ENCODE measurements around the gene BAZ2A. TPM values are rescaled to one million over a fixed set of nuclear protein-coding genes. Genes with fewer than 3 reads are reported as not detected.
"Not testable (repeated sequence)": the region's sequence is repeated elsewhere in the genome, so short reads cannot be mapped to it uniquely, and the experiment has no call there.

The BAZ2A gene
- total RNA-seq, 5 donors from 2014 or later (not counting 1 experiment from before 2014, with no cell fraction given) = 149 to 257 (median 172) TPM

DNA sequence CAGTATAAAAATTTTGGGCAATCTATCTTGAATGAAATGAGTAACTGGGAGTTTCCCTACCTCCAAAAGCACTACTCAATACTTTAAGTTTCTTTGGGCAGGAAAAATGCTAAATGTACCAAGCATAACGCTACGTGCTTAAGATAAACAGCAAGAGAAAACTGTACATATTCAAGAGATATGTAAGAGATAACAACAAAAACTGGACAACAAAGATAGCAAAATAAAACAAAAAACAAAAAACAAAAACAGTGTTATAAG lies 38.0 kb upstream of the BAZ2A start:
- Mint-ChIP-seq H3K4me3 (no peak overlapping the region), H3K9me3 (no peaks in the 10 kb centered on the region), H3K4me1 (peaks cover 23 to 26% (median 24%) of the 10 kb centered on the region in 3 donors), H3K27me3 (no peaks in the 10 kb centered on the region), H3K36me3 (peaks cover 60% of the 10 kb centered on the region), H3K27ac (peak overlapping the region in 1 of 2 donors; percentile 47)
- no peaks in the 10 kb centered on the region for H3K27me3 ChIP-seq (replicated peaks in 1 of 2; ENCODE audit: control insufficient read depth in 2 of 2, extremely low read depth in 1 of 2, insufficient read depth in 2 of 2, low read length in 1 of 2)
- ChIA-PET CTCF (interaction anchor here in 1 of 2 donors (1.2 kb wide), 1 partner anchor 31 kb away, joined by 4 read pairs; no protein-coding TSS in a partner anchor), POLR2A (no interaction called here)
- peaks cover 4% of the 10 kb centered on the region in 2 experiments for H3K4me1 ChIP-seq (ENCODE audit: control insufficient read depth in 1 of 2, extremely low read depth in 1 of 2, insufficient read depth in 2 of 2, low read length in 2 of 2)
- no peaks in the 10 kb centered on the region for H3K9me3 ChIP-seq
- peaks cover 14 to 81% of the 10 kb centered on the region in 2 donors for H3K36me3 ChIP-seq (ENCODE audit: control insufficient read depth in 2 of 2, extremely low read depth in 1 of 2, insufficient read depth in 1 of 2, low read length in 1 of 2)
- WGBS (ENCODE audit: insufficient coverage) = no CpG with 5 or more reads among the region's 2 CpGs
- no peak for DNase-seq
- H3K27ac ChIP-seq (ENCODE audit: low read length) = no peak overlapping the region
- ATAC-seq (replicated peaks in 1 of 4) = no peak
- H3K4me3 ChIP-seq (ENCODE audit: control insufficient read depth in 1 of 2, extremely low read depth in 1 of 2, low read length in 1 of 2) = no peak overlapping the region

DNA sequence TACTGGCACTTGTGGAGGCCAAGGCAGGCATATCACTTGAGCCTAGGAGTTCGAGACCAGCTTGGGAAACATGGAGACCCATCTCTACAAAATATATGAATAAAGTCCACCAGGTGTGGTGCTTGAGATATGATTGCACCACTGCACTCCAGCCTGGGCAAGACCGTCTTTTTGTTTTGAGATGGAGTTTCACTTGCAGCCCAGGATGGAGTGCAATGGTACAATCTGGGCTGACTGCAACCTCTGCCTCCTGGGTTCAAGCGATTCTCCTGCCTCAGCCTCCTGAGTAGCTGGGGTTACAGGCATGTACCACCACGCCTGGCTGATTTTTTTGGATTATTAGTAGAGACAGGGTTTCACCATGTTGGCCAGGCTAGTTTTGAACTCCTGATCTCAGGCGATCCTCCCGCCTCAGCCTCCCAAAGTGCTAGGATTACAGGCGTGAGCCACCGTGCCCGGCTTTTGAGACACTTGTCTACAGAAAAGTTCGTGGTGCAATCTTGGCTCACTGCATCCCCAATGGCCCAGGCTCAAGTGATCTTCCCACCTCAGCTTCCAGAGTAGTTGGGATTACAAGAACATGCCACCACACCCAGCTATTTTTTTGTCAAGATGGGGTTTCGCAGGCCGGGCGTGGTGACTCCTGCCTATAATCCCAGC lies 32.0 kb upstream of the BAZ2A start:
- WGBS (ENCODE audit: insufficient coverage) = 95% methylated on average over 8 of the region's 13 CpGs
- DNase-seq = no peak
- Mint-ChIP-seq H3K27ac (no peak overlapping the region), H3K4me3 (no peak overlapping the region), H3K4me1 (no peaks in the 10 kb centered on the region), H3K36me3 (peaks cover 26% of the 10 kb centered on the region), H3K9me3 (no peaks in the 10 kb centered on the region), H3K27me3 (no peaks in the 10 kb centered on the region)
- no peak overlapping the region for H3K27ac ChIP-seq (ENCODE audit: low read length)
- peaks cover 9 to 45% of the 10 kb centered on the region in 2 donors for H3K36me3 ChIP-seq (ENCODE audit: control insufficient read depth in 2 of 2, extremely low read depth in 1 of 2, insufficient read depth in 1 of 2, low read length in 1 of 2)
- no peaks in the 10 kb centered on the region for H3K4me1 ChIP-seq (ENCODE audit: control insufficient read depth in 1 of 2, extremely low read depth in 1 of 2, insufficient read depth in 2 of 2, low read length in 2 of 2)
- peak in 3 of 4 experiments; percentile 16 to 18 (median 17) for ATAC-seq (replicated peaks in 1 of 4)
- POLR2A ChIA-PET = interaction anchor here (0.7 to 1.0 kb wide), 3 partner anchors 11 to 22 kb away, joined by 3 to 7 read pairs (median 4); no protein-coding TSS in a partner anchor
- CTCF ChIA-PET = interaction anchor here in 1 of 2 donors (0.5 to 0.7 kb wide), 3 partner anchors 86 to 797 kb away, joined by 4 to 5 read pairs (median 4); no protein-coding TSS in a partner anchor
- no peaks in the 10 kb centered on the region for H3K9me3 ChIP-seq
- no peak overlapping the region for H3K4me3 ChIP-seq (ENCODE audit: control insufficient read depth in 1 of 2, extremely low read depth in 1 of 2, low read length in 1 of 2)
- H3K27me3 ChIP-seq (replicated peaks in 1 of 2; ENCODE audit: control insufficient read depth in 2 of 2, extremely low read depth in 1 of 2, insufficient read depth in 2 of 2, low read length in 1 of 2) = no peaks in the 10 kb centered on the region

DNA sequence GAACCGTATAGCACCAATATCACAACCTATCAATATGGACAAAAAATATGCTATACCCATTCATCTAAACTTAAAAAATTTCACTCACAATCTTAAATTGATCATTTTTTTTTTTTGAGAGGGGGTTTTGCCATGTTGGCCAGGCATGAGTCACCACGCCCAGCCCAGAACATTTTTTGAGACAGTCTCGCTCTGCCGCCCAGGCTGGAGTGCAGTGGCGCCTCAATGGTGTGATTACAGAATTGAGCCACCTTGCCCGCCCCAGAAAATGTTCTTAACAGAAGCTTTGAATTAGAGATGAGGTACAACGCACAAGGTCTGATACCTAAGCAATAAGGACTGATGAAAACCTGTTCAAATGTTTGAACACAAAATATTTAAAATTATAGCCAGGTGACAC lies 31.4 kb upstream of the BAZ2A start:
- CTCF ChIA-PET = interaction anchor here in 1 of 2 donors (0.5 kb wide), 1 partner anchor 398 kb away, joined by 4 read pairs; no protein-coding TSS in a partner anchor
- POLR2A ChIA-PET = interaction anchor here (0.6 to 1.0 kb wide), 3 partner anchors 8 to 23 kb away, joined by 3 to 7 read pairs (median 4); no protein-coding TSS in a partner anchor
- peak in 2 of 4 experiments; percentile 16 to 21 for ATAC-seq (replicated peaks in 1 of 4)

DNA sequence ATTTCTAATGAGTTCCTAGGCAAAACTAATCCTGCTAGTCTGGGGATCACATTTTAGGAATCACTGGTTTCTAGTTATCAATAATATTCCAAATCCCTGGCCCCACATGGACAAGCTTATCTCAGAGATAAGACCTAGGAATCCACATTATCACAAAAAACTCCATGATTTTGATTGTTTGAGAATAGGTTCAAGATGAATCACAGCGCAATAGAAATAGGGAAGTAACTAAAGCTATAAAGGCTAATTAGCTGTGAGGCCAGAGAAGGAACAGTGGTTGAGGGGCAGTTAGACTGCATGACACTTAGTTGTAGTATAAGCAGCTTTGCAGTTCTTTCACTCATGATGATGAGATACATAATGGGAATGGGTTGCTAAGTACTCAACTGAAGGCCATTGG lies 28.8 kb upstream of the BAZ2A start:
- WGBS (ENCODE audit: insufficient coverage) = 80% methylated on average over 1 of the region's 1 CpG
- CTCF ChIA-PET = interaction anchor here in 1 of 2 donors (0.6 kb wide), 1 partner anchor 16 kb away, joined by 4 read pairs; no protein-coding TSS in a partner anchor

More for the DNA sequence above, 31.4 kb upstream of the BAZ2A start:
- no peak overlapping the region for H3K27ac ChIP-seq (ENCODE audit: low read length)
- no peak overlapping the region for H3K4me3 ChIP-seq (ENCODE audit: control insufficient read depth in 1 of 2, extremely low read depth in 1 of 2, low read length in 1 of 2)
- 84% methylated on average over 4 of the region's 7 CpGs for WGBS (ENCODE audit: insufficient coverage)
- H3K27ac Mint-ChIP-seq = no peak overlapping the region
- no peaks in the 10 kb centered on the region for H3K9me3 Mint-ChIP-seq
- H3K4me1 ChIP-seq (ENCODE audit: control insufficient read depth in 1 of 2, extremely low read depth in 1 of 2, insufficient read depth in 2 of 2, low read length in 2 of 2) = no peaks in the 10 kb centered on the region
- no peaks in the 10 kb centered on the region for H3K4me1 Mint-ChIP-seq
- no peak for DNase-seq
- H3K4me3 Mint-ChIP-seq = no peak overlapping the region
- H3K36me3 Mint-ChIP-seq = peaks cover 26% of the 10 kb centered on the region
- H3K27me3 ChIP-seq (replicated peaks in 1 of 2; ENCODE audit: control insufficient read depth in 2 of 2, extremely low read depth in 1 of 2, insufficient read depth in 2 of 2, low read length in 1 of 2) = no peaks in the 10 kb centered on the region
- H3K36me3 ChIP-seq (ENCODE audit: control insufficient read depth in 2 of 2, extremely low read depth in 1 of 2, insufficient read depth in 1 of 2, low read length in 1 of 2) = peaks cover 4 to 40% of the 10 kb centered on the region in 2 donors
- no peaks in the 10 kb centered on the region for H3K27me3 Mint-ChIP-seq
- H3K9me3 ChIP-seq = no peaks in the 10 kb centered on the region

DNA sequence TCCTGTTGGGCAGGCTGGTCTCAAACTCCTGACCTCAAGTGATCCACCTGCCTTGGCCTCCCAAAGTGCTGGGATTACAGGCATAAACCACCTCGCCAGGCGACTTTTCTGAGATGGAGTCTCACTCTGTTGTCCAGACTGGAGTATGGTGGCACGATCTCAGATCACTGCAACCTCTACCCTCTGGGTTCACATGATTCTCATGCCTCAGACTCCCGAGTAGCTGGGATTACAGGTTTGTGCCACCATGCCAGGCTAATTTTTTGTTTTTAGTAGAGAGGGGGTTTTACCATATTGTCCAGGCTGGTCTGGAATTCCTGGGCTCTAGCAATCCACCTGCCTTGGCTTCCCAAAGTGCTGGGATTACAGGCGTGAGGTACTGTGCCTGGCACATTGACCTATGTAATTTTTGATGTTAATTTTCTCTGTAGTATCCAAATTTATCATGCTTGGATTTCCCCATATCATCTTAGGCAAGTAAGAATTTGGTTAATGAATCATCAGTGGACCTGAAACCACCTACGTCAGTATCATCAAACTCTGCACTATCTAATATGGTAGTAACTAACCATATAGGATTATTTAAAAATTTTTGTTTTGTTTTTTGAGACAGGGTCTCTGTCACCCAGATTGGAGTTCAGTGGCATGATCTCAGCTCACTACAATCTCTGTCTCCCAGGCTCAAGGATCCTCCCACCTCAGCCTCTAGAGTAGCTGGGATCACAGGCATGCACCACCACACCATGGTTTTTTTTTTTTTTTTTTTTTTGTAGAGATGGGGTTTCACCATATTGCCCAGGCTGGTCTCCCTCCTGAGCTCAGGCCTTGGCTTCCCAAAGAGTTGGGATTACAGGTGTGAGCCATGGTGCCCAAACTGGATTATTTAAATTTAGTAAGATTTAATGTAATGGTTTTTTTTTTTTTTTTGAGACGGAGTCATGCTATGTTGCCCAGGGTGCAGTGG lies 27.6 kb upstream of the BAZ2A start:
- Histone ChIP-seq H3K9me3 (no peaks in the 10 kb centered on the region), H3K27ac (ENCODE audit: low read length) (no peak overlapping the region), H3K36me3 (ENCODE audit: control insufficient read depth in 2 of 2, extremely low read depth in 1 of 2, insufficient read depth in 1 of 2, low read length in 1 of 2) (peaks cover 0 to 5% of the 10 kb centered on the region in 2 donors), H3K27me3 (replicated peaks in 1 of 2; ENCODE audit: control insufficient read depth in 2 of 2, extremely low read depth in 1 of 2, insufficient read depth in 2 of 2, low read length in 1 of 2) (no peaks in the 10 kb centered on the region), H3K4me3 (ENCODE audit: control insufficient read depth in 1 of 2, extremely low read depth in 1 of 2, low read length in 1 of 2) (no peak overlapping the region), H3K4me1 (ENCODE audit: control insufficient read depth in 1 of 2, extremely low read depth in 1 of 2, insufficient read depth in 2 of 2, low read length in 2 of 2) (no peaks in the 10 kb centered on the region)
- Mint-ChIP-seq H3K36me3 (peaks cover 9% of the 10 kb centered on the region), H3K4me3 (no peak overlapping the region), H3K27me3 (no peaks in the 10 kb centered on the region), H3K9me3 (peaks cover 0 to 11% (median 8%) of the 10 kb centered on the region in 3 donors), H3K4me1 (no peaks in the 10 kb centered on the region), H3K27ac (no peak overlapping the region)
- ATAC-seq (replicated peaks in 1 of 4) (no peak), DNase-seq (no peak)
- ChIA-PET POLR2A (interaction anchor here (0.6 to 1.2 kb wide), 5 partner anchors 11 to 447 kb away, joined by 3 to 4 read pairs (median 4); partner anchors contain the start of gene ATP5F1B (in 1 of the 2)), CTCF (no interaction called here)
- no CpG with 5 or more reads among the region's 7 CpGs for WGBS (ENCODE audit: insufficient coverage)

More for the DNA sequence above, 28.8 kb upstream of the BAZ2A start:
- Mint-ChIP-seq H3K4me1 (no peaks in the 10 kb centered on the region), H3K36me3 (peaks cover 14% of the 10 kb centered on the region), H3K9me3 (peaks cover 0 to 3% (median 3%) of the 10 kb centered on the region in 3 donors), H3K27ac (no peak overlapping the region), H3K4me3 (no peak overlapping the region), H3K27me3 (no peaks in the 10 kb centered on the region)
- POLR2A ChIA-PET = interaction anchor here (0.6 to 1.2 kb wide), 4 partner anchors 13 to 208 kb away, joined by 3 to 7 read pairs (median 4); partner anchors contain the start of gene ATP5F1B (in 1 of the 2)
- no peak for DNase-seq
- Histone ChIP-seq H3K9me3 (no peaks in the 10 kb centered on the region), H3K27me3 (replicated peaks in 1 of 2; ENCODE audit: control insufficient read depth in 2 of 2, extremely low read depth in 1 of 2, insufficient read depth in 2 of 2, low read length in 1 of 2) (no peaks in the 10 kb centered on the region), H3K27ac (ENCODE audit: low read length) (no peak overlapping the region), H3K4me3 (ENCODE audit: control insufficient read depth in 1 of 2, extremely low read depth in 1 of 2, low read length in 1 of 2) (no peak overlapping the region), H3K4me1 (ENCODE audit: control insufficient read depth in 1 of 2, extremely low read depth in 1 of 2, insufficient read depth in 2 of 2, low read length in 2 of 2) (no peaks in the 10 kb centered on the region), H3K36me3 (ENCODE audit: control insufficient read depth in 2 of 2, extremely low read depth in 1 of 2, insufficient read depth in 1 of 2, low read length in 1 of 2) (peaks cover 0 to 16% of the 10 kb centered on the region in 2 donors)
- no peak for ATAC-seq (replicated peaks in 1 of 4)

DNA sequence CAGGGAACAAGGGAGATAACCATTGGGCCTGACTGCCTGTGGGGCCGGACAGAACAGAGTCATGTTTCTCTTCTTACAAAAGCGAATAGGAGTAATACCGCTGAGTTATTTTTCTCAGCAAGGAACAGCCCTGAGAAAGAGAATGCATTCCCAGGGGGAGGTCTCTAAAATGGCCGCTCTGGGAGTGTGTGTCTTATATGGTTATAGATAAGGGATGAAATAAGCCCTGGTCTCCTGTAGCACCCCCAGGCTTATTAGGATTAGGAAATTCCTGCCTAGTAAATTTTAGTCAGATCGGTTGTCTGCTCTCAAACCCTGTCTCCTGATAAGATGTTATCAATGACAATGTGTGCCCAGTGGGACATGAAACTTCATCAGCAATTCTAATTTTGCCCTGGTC lies 23.7 kb upstream of the BAZ2A start:
- ATAC-seq (replicated peaks in 1 of 4); H3K4me3 Mint-ChIP-seq; H3K27ac Mint-ChIP-seq; H3K27ac ChIP-seq (ENCODE audit: low read length); H3K27me3 ChIP-seq (replicated peaks in 1 of 2; ENCODE audit: control insufficient read depth in 2 of 2, extremely low read depth in 1 of 2, insufficient read depth in 2 of 2, low read length in 1 of 2); DNase-seq; CTCF ChIA-PET; POLR2A ChIA-PET; H3K4me1 ChIP-seq (ENCODE audit: control insufficient read depth in 1 of 2, extremely low read depth in 1 of 2, insufficient read depth in 2 of 2, low read length in 2 of 2); H3K9me3 ChIP-seq; H3K27me3 Mint-ChIP-seq; H3K36me3 ChIP-seq (ENCODE audit: control insufficient read depth in 2 of 2, extremely low read depth in 1 of 2, insufficient read depth in 1 of 2, low read length in 1 of 2); H3K4me3 ChIP-seq (ENCODE audit: control insufficient read depth in 1 of 2, extremely low read depth in 1 of 2, low read length in 1 of 2); H3K4me1 Mint-ChIP-seq: not testable (repeated sequence)
- Mint-ChIP-seq H3K9me3 (peaks cover 0 to 11% (median 8%) of the 10 kb centered on the region in 3 donors), H3K36me3 (peaks cover 11% of the 10 kb centered on the region)
- WGBS (ENCODE audit: insufficient coverage) = 100% methylated on average over 3 of the region's 5 CpGs
